ENCODE measurements around the gene FBXO24. TPM values are rescaled to one million over a fixed set of nuclear protein-coding genes. Genes with fewer than 3 reads are reported as not detected.

Gene FBXO24
- total and polyA plus RNA-seq, 7 donors, result 0.13 to 1.1 (median 0.30) TPM

DNA sequence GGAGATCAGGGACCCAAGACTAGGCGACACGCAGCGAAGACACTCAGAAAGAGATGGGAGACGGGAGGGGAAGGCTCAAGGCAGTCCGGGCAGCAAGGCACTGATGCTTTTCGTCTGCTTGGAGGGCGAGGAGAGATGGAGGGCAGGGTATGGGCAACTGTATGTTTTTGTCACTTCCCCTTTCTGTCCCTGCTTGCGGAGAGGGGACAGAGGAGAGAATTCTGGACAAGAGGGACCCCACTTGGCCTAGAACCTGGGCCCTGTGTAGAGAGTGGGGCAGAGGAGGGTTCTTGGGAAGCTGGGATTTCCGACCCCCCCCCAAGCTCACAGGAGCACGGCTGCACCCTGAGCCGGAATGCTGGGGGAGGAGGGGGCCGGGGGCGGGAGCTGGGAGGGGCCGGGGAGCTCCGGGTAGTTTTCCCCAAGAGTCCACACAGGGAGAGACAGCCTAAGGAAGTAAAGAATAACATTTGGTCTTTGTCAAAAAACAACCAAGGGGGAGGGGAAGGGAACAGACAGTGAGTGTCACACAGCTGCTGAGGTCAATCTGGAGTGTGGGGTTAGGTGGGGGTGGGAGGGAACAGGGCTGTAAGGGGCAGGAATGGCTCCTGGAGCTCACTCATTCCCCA lies 2.0 kb upstream of the FBXO24 start:
- intact Hi-C loops (cut with DNase I), result loop anchor here in 1 of 2 donors (1.0 kb wide), 1 partner anchor 90 kb away; no protein-coding TSS in a partner anchor
- ATAC-seq, result no peak
- DNase-seq, result no peak

DNA sequence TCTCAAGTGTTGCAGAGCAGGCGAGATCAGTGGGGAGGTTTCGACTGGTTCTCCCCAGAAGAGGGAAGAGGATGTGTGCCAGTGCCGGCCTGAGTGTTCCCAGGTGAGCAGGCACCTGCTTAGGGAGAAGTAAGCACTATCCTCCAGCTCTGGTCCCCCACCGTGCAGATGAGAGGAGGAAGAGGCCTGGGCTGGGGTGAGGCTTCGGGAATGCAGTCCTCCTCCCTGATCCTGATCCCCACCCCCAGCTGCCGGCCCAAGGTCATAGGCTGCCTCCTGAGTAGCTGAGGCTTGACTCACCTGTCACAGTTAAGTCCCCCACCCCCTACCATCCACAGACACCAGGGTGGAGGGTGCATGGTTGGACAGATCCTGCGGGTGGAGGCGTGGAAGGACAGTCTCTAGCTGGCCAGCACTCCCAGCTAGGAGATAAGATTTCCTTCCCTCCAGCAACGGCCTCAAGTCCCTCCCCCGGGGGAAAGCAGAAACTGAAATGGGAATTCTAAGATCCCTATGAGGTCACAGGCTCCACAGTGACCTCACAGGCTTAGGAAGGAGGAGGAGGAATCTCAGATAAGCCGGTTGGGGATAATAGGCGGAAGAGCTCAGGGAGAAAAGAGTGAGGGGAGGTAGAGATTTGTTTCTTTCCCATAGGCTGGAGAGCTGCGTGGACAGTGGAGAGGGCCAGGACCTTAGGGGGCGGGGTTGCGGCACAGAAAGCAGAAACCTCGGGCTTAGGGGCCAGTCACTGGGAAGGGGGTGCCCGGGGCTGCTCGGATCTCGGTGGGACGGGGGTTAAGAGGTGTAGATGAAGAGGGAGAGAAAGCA lies 1.2 kb upstream of the FBXO24 start:
- intact Hi-C loops (cut with DNase I), result loop anchor here (1.0 to 5.0 kb wide), 2 partner anchors 89 to 92 kb away; no protein-coding TSS in a partner anchor
- peaks cover 20% of the 10 kb centered on the region for H3K4me1 ChIP-seq
- 6 to 7% (median 6%) methylated on average over 19 to 20 of the region's 20 CpGs for WGBS, 3 donors
- ATAC-seq, result no peak
- no peaks in the 10 kb centered on the region for H3K9me3 ChIP-seq
- H3K27ac ChIP-seq, result peak overlapping the region; percentile 97
- TF ChIP-seq, protein P1, sequence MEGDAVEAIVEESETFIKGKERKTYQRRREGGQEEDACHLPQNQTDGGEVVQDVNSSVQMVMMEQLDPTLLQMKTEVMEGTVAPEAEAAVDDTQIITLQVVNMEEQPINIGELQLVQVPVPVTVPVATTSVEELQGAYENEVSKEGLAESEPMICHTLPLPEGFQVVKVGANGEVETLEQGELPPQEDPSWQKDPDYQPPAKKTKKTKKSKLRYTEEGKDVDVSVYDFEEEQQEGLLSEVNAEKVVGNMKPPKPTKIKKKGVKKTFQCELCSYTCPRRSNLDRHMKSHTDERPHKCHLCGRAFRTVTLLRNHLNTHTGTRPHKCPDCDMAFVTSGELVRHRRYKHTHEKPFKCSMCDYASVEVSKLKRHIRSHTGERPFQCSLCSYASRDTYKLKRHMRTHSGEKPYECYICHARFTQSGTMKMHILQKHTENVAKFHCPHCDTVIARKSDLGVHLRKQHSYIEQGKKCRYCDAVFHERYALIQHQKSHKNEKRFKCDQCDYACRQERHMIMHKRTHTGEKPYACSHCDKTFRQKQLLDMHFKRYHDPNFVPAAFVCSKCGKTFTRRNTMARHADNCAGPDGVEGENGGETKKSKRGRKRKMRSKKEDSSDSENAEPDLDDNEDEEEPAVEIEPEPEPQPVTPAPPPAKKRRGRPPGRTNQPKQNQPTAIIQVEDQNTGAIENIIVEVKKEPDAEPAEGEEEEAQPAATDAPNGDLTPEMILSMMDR (IDR thresholded peaks at IDR 0.05), result no peak
- peak overlapping the region; percentile 100 for H3K4me3 ChIP-seq
- no peaks in the 10 kb centered on the region for H3K27me3 ChIP-seq (ENCODE audit: insufficient read depth in 3 of 3, low read length in 2 of 3)
- DNase-seq, result peak in 1 of 2 donors; percentile 37
- H3K36me3 ChIP-seq (ENCODE audit: insufficient read depth in 1 of 2, low read depth in 1 of 2), result peaks cover 0 to 30% of the 10 kb centered on the region in 2 donors

More for the DNA sequence above, 2.0 kb upstream of the FBXO24 start:
- TF ChIP-seq, protein P1 (IDR thresholded peaks at IDR 0.05), result no peak
- Histone ChIP-seq H3K27ac (peak overlapping the region; percentile 97), H3K27me3 (ENCODE audit: insufficient read depth in 3 of 3, low read length in 2 of 3) (no peaks in the 10 kb centered on the region), H3K4me1 (peaks cover 20% of the 10 kb centered on the region), H3K36me3 (ENCODE audit: insufficient read depth in 1 of 2, low read depth in 1 of 2) (peaks cover 0 to 37% of the 10 kb centered on the region in 2 donors), H3K9me3 (no peaks in the 10 kb centered on the region), H3K4me3 (peak overlapping the region; percentile 100)
- 35 to 40% (median 36%) methylated on average over 15 of the region's 15 CpGs for WGBS, 3 donors

DNA sequence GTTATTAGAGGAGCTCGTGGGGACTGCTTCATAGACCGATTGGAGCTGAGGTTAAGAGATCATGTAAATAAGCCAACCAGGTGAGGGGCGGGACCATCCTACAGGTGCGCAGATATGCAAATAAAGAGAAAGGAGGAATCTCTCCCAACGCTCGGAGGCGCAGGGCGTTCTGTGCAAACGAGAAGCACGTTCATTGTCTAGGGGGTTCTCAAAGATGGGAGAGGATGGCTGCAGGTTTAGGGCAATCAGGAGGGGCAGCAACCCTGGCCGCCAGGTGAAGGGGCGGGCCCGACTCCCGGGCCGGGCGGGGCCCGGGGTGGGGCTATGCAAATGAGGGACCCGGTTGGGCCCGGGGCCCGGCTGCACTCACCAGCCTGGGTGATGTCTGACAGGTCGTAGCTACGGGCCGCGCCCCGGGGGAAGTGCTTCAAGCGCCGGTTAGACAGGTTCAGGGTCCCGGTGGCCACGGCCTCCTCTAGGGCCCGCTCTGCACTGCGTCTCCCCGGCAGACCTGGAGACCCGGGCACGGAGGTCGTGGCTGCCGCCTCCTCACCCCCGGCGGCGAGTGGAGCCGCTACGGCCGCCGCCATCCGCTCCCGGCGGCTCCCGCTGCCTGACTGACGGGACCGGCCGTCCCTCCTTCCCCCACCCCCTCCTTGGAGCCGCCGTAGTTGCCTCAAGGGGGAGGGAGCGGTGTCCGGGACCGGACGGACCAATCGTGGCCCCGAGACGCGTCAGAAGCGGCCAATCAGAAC lies 440 bp upstream of the FBXO24 start, which contains the start of gene LRCH4:
LRCH4 (minus strand) TSS at position 619 of the 755 bp plus-strand sequence; CDS start at position 590, 29 bp downstream.
- H3K4me3 ChIP-seq, result peak within 1 kb of the TSS; percentile 100
- DNase-seq (peak in 1 of 2 donors; percentile 74), ATAC-seq (peak; percentile 44 to 66 (median 58))
- 0 to 1% (median 0%) methylated on average over 31 to 61 of the region's 61 CpGs for WGBS, 3 donors
- peaks cover 0 to 24% of the 10 kb centered on the region in 2 donors for H3K36me3 ChIP-seq (ENCODE audit: insufficient read depth in 1 of 2, low read depth in 1 of 2)
- peak within 1 kb of the TSS; percentile 97 for H3K27ac ChIP-seq
- H3K9me3 ChIP-seq, result no peaks in the 10 kb centered on the region
- intact Hi-C loops (cut with DNase I), result loop anchor here (1.0 to 5.0 kb wide), 3 partner anchors 19 to 92 kb away; partner anchors contain the start of gene MOSPD3 (in 1 of the 2)
- H3K4me1 ChIP-seq, result peaks cover 20% of the 10 kb centered on the region
- TF ChIP-seq, protein P1 (IDR thresholded peaks at IDR 0.05), result no peak
- no peaks in the 10 kb centered on the region for H3K27me3 ChIP-seq (ENCODE audit: insufficient read depth in 3 of 3, low read length in 2 of 3)

DNA sequence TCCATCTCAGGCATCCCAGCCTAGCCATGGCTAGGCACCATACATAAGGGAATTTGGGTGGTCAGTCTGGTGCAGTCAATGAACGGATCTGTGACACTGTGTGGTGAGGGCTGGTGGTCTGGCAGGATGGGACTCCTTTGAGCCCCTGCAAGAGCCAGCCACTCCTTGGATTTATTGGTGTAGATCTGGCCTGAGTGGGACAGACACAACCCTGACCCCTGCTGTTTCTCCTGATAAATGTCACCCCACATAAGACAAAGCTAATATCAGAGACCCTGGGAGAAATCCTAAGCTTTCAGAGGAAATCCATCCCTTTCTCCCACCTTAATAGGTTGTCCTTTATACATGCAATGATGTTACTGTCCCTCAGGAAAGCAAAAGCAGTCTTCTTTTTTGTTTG lies 2.3 kb downstream of the FBXO24 start:
- intact Hi-C loops (cut with DNase I), result loop anchor here in 1 of 2 donors (5.0 kb wide), 1 partner anchor 89 kb away; no protein-coding TSS in a partner anchor
- TF ChIP-seq, protein P1 (IDR thresholded peaks at IDR 0.05), result no peak
- H3K4me3 ChIP-seq, result no peak overlapping the region
- H3K27ac ChIP-seq, result no peak overlapping the region
- 61 to 78% (median 65%) methylated on average over 1 of the region's 1 CpG for WGBS, 3 donors
- ATAC-seq, result no peak
- no peaks in the 10 kb centered on the region for H3K9me3 ChIP-seq
- H3K27me3 ChIP-seq (ENCODE audit: insufficient read depth in 3 of 3, low read length in 2 of 3), result no peaks in the 10 kb centered on the region
- no peak for DNase-seq
- H3K36me3 ChIP-seq (ENCODE audit: insufficient read depth in 1 of 2, low read depth in 1 of 2), result no peaks in the 10 kb centered on the region
- peaks cover 17% of the 10 kb centered on the region for H3K4me1 ChIP-seq
